GM23338 (cell line): ENCODE measurements around the gene CCDC187. TPM values are rescaled to one million over a fixed set of nuclear protein-coding genes. Genes with fewer than 3 reads are reported as not detected.

ENCODE experiments used
- ATAC-seq: fragments of 200-7000 bp; cut with Tn5 transposase; 3 replicates; pipeline ENCODE4 v1.9.1; 2020
- DNase-seq: peaks from one replicate; pipeline ENCODE4 v3.0.0-alpha.2; 2015; ENCODE audit warnings: low spot score
- H2AFZ ChIP-seq: fragments of 200-600 bp; sonication (generic); 2 replicates; pipeline ENCODE4 v1.8.0; 2016; ENCODE audit warnings: antibody characterized with exemption, mild to moderate bottlenecking, moderate library complexity
- H3F3A ChIP-seq: fragments of 200-600 bp; sonication (generic); replicated peaks from 2 replicates; pipeline ENCODE4 v1.8.0; 2017; ENCODE audit warnings: antibody characterized with exemption, mixed run types, low read depth
- H3K27ac ChIP-seq: fragments of 200-600 bp; sonication (generic); 2 replicates; pipeline ENCODE4 v1.6.1; 2016; ENCODE audit warnings: low read depth
- H3K27me3 ChIP-seq: fragments of 200-600 bp; sonication (generic); 2 replicates; pipeline ENCODE4 v1.8.0; 2016; ENCODE audit warnings: mild to moderate bottlenecking, mixed run types, moderate library complexity; ENCODE audit not compliant: insufficient read depth
- H3K36me3 ChIP-seq: fragments of 200-600 bp; sonication (generic); 2 replicates; pipeline ENCODE4 v1.8.0; 2016; ENCODE audit warnings: mild to moderate bottlenecking; ENCODE audit not compliant: insufficient read depth
- H3K4me1 ChIP-seq: fragments of 200-600 bp; sonication (generic); 2 replicates; pipeline ENCODE4 v1.8.0; 2016; ENCODE audit warnings: mild to moderate bottlenecking, moderate library complexity; ENCODE audit not compliant: insufficient read depth
- H3K4me2 ChIP-seq: fragments of 200-600 bp; sonication (generic); 2 replicates; pipeline ENCODE4 v1.7.1; 2017; ENCODE audit warnings: mixed run types
- H3K4me3 ChIP-seq: fragments of 200-600 bp; sonication (generic); 2 replicates; pipeline ENCODE4 v1.6.1; 2016; ENCODE audit warnings: mixed run types
- H3K79me2 ChIP-seq: fragments of 200-600 bp; sonication (generic); replicated peaks from 2 replicates; pipeline ENCODE4 v1.8.0; 2017; ENCODE audit warnings: mild to moderate bottlenecking; ENCODE audit not compliant: insufficient read depth
- H3K9me2 ChIP-seq: fragments of 200-600 bp; sonication (generic); 2 replicates; pipeline ENCODE4 v1.8.0; 2017; ENCODE audit not compliant: insufficient read depth
- H4K20me1 ChIP-seq: fragments of 200-600 bp; sonication (generic); replicated peaks from 2 replicates; pipeline ENCODE4 v1.8.0; 2017; ENCODE audit warnings: mild to moderate bottlenecking; ENCODE audit not compliant: insufficient read depth
- H3K27ac Mint-ChIP-seq: 2 replicates; pipeline ENCODE4 v1.8.0; 2020; ENCODE audit warnings: inconsistent platforms, mild to moderate bottlenecking, moderate library complexity, mixed read lengths
- H3K27me3 Mint-ChIP-seq: 3 replicates; pipeline ENCODE4 v1.8.0; 2022; ENCODE audit warnings: low read depth, mild to moderate bottlenecking, moderate library complexity, mixed read lengths, inconsistent platforms; ENCODE audit not compliant: insufficient read depth, poor library complexity
- H3K36me3 Mint-ChIP-seq: 3 replicates; pipeline ENCODE4 v1.8.0; 2021; ENCODE audit warnings: low read depth, mild to moderate bottlenecking, inconsistent platforms, moderate library complexity, mixed read lengths
- H3K4me1 Mint-ChIP-seq: 3 replicates; pipeline ENCODE4 v1.8.0; 2020; ENCODE audit warnings: mild to moderate bottlenecking, inconsistent platforms, mixed read lengths
- H3K4me3 Mint-ChIP-seq: 3 replicates; pipeline ENCODE4 v1.8.0; 2021; ENCODE audit warnings: moderate library complexity, mild to moderate bottlenecking, inconsistent platforms, mixed read lengths
- H3K9me3 Mint-ChIP-seq: 3 replicates; pipeline ENCODE4 v1.8.0; 2020; ENCODE audit warnings: moderate library complexity, mild to moderate bottlenecking, inconsistent platforms, mixed read lengths
- CREB1 ChIP-seq: fragments of 250-450 bp; sonication (Bioruptor Pico); IDR thresholded peaks from 2 replicates; pipeline ENCODE4 v1.5.0; 2020; ENCODE audit warnings: low read depth, mild to moderate bottlenecking, moderate library complexity
- EZH2phosphoT487 ChIP-seq: fragments of 200-600 bp; sonication (generic); IDR thresholded peaks from one replicate; pipeline ENCODE4 v1.8.1; 2018; ENCODE audit warnings: antibody characterized with exemption; ENCODE audit not compliant: unreplicated experiment
- JUNB ChIP-seq: IDR thresholded peaks from one replicate; pipeline ENCODE4 v1.6.1; 2016; ENCODE audit warnings: antibody characterized with exemption; ENCODE audit not compliant: unreplicated experiment
- NANOG ChIP-seq: IDR thresholded peaks from 2 replicates; pipeline ENCODE4 v1.6.1; 2016; ENCODE audit warnings: antibody characterized with exemption, borderline replicate concordance
- STAT1 ChIP-seq: IDR thresholded peaks from one replicate; pipeline ENCODE4 v1.6.1; 2016; ENCODE audit warnings: antibody characterized with exemption; ENCODE audit not compliant: unreplicated experiment
- ZNF462 ChIP-seq: fragments of 250-450 bp; sonication (Bioruptor Pico); IDR thresholded peaks from 2 replicates; pipeline ENCODE4 v1.5.0; 2020; ENCODE audit warnings: mild to moderate bottlenecking, moderate library complexity
- polyA plus RNA-seq: library from polyadenylated mRNA; unstranded; fragments of >200 nt; fragmentation: Nextera tagmentation; extraction: Ambion mirVana; gene quantifications from 2 replicates; pipeline ENCODE4 v1.2.1, GENCODE V29; 2016
- total RNA-seq: library from RNA; depleted of rRNA; stranded (reverse); fragments of >200 nt; shearing (Covaris generic); gene quantifications from 2 replicates; pipeline ENCODE4 v1.2.3, GENCODE V29; 2014
- TF ChIP-seq, protein P1 (sequence below), 2 experiments: fragments of 200-600 bp in 1 of 2; sonication (generic) in 1 of 2; conservative IDR thresholded peaks; 2 replicates each; pipeline versions ENCODE4 v1.5.1 to v1.6.1; 2016 to 2017; ENCODE audit warnings: antibody characterized with exemption in 2 of 2, low read depth in 2 of 2, mild to moderate bottlenecking in 2 of 2, moderate library complexity in 1 of 2

The CCDC187 gene
- total and polyA plus RNA-seq, 2 experiments from 2014 or later = 0.14 TPM; not detected in 1

- no peak overlapping the region for H2AFZ ChIP-seq
- peak; percentile 38 for ATAC-seq
These were observed 649 bp downstream of the CCDC187 start for GRCh38 chr9:136303066-136303824.

More at GRCh38 chr9:136303066-136303824, 649 bp downstream of the CCDC187 start:
- Histone ChIP-seq H3K27me3 (no peaks in the 10 kb centered on the region), H3K27ac (no peak overlapping the region), H3K4me1 (no peaks in the 10 kb centered on the region), H3K79me2 (no peaks in the 10 kb centered on the region), H4K20me1 (no peaks in the 10 kb centered on the region), H3K4me2 (no peak overlapping the region), H3K4me3 (no peak overlapping the region), H3K36me3 (no peaks in the 10 kb centered on the region), H3K9me2 (no peaks in the 10 kb centered on the region), H3F3A (peaks cover 11% of the 10 kb centered on the region)
- Mint-ChIP-seq H3K27ac (no peak overlapping the region), H3K4me1 (peaks cover 3% of the 10 kb centered on the region; the same call in 2 of the 3 replicates), H3K4me3 (no peak overlapping the region), H3K27me3 (peaks cover 3% of the 10 kb centered on the region), H3K9me3 (no peaks in the 10 kb centered on the region), H3K36me3 (no peaks in the 10 kb centered on the region)
- no peak for TF ChIP-seq NANOG
- TF ChIP-seq CREB1 (CRISPR knock-in tag) = no peak
- TF ChIP-seq ZNF462 (CRISPR knock-in tag) = no peak
- no peak for TF ChIP-seq JUNB
- TF ChIP-seq, protein P1, sequence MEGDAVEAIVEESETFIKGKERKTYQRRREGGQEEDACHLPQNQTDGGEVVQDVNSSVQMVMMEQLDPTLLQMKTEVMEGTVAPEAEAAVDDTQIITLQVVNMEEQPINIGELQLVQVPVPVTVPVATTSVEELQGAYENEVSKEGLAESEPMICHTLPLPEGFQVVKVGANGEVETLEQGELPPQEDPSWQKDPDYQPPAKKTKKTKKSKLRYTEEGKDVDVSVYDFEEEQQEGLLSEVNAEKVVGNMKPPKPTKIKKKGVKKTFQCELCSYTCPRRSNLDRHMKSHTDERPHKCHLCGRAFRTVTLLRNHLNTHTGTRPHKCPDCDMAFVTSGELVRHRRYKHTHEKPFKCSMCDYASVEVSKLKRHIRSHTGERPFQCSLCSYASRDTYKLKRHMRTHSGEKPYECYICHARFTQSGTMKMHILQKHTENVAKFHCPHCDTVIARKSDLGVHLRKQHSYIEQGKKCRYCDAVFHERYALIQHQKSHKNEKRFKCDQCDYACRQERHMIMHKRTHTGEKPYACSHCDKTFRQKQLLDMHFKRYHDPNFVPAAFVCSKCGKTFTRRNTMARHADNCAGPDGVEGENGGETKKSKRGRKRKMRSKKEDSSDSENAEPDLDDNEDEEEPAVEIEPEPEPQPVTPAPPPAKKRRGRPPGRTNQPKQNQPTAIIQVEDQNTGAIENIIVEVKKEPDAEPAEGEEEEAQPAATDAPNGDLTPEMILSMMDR (conservative IDR thresholded peaks at IDR 0.05; ENCODE audit: low read depth in 2 of 2) = no peak
- TF ChIP-seq STAT1 = no peak
- no peak for TF ChIP-seq EZH2phosphoT487
- DNase-seq = peak; percentile 32
